Omental fat pad (tissue), 4 donors: Measurements from ENCODE around the gene VAV2. TPM values are rescaled to one million over a fixed set of nuclear protein-coding genes. Genes with fewer than 3 reads are reported as not detected.

Experiments
- ATAC-seq: fragments of 150-250 bp; one replicate; pipeline ENCODE4 v1.9.1; 2016; ENCODE audit warnings: mild to moderate bottlenecking, moderate library complexity; ENCODE audit not compliant: low FRiP score
- DNase-seq: peaks from one replicate; pipeline ENCODE4 v3.0.0-alpha.2; 2019; ENCODE audit warnings: low spot score
- CTCF ChIP-seq, 3 donors: fragments of 450-650 bp; IDR thresholded peaks; one replicate each; pipeline ENCODE4 v1.5.1; 2016 to 2017; ENCODE audit warnings: antibody characterized with exemption in 3 of 3, mild to moderate bottlenecking in 3 of 3, moderate library complexity in 2 of 3
- total RNA-seq, 4 donors: library from RNA; depleted of rRNA; stranded (reverse); fragments of >200 nt; gene quantifications; one replicate each; pipeline ENCODE4 v1.1.0, GENCODE V29; 2016

Gene VAV2
- total RNA-seq, 4 donors from 2014 or later, result 4.0 to 10.9 (median 6.2) TPM

DNA sequence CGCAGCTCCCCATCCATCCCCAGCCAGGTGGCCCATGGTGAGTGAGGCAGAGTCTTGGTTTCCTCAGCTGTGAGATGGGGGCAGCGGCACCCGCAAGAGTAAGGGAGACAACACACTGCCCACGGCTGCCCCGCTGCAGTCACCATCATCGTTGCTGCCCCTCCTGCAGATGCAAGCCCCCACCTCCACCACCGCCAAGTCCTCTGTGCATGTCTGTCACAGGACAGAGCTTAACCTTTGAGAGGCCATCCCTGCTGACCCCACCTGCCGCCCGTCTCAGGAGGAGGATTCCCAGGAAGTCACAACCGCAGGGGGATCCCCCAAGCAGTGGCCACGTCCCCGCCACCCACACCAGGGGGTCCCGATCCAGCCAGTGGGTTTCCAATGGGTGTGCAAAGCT, 113.7 kb downstream of the VAV2 start:
- no peak for TF ChIP-seq CTCF (IDR thresholded peaks at IDR 0.05)
- DNase-seq (no peak), ATAC-seq (no peak)

GRCh38 chr9:133877967-133878366, 114.2 kb downstream of the VAV2 start:
- DNase-seq, result no peak
- ATAC-seq, result no peak
- TF ChIP-seq CTCF (IDR thresholded peaks at IDR 0.05), result no peak

GRCh38 chr9:133877327-133877726, 114.8 kb downstream of the VAV2 start:
- ATAC-seq (no peak), DNase-seq (no peak)
- no peak for TF ChIP-seq CTCF (IDR thresholded peaks at IDR 0.05)

- ATAC-seq, result no peak
- no peak for TF ChIP-seq CTCF (IDR thresholded peaks at IDR 0.05)
- DNase-seq, result no peak
Observed at GRCh38 chr9:133876836-133877235, 115.3 kb downstream of the VAV2 start.

GRCh38 chr9:133876144-133876543, 116.0 kb downstream of the VAV2 start:
- ATAC-seq (no peak), DNase-seq (no peak)
- TF ChIP-seq CTCF (IDR thresholded peaks at IDR 0.05), result no peak

DNA sequence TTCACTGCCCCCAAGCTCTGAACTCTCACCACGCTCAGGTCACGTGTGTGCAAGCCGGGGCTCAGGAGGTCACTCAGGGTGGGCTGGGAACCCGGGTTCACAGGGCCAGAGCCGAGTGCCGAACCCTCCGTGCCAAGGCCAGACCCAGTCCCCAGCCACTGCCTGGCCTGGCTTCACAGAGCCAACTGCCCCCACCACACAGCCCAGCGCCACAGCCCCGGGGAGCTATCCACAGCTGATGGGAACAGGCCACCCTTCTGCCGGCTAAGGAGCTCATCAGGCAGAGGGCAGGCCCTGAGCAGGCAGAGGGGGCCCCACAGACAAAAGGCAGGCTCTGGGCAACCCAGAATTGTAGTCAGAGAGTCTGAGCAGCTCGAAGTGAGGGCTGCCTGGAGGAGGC, 117.0 kb downstream of the VAV2 start:
- no peak for ATAC-seq
- no peak for DNase-seq
- no peak for TF ChIP-seq CTCF (IDR thresholded peaks at IDR 0.05)

GRCh38 chr9:133874659-133875058, 117.5 kb downstream of the VAV2 start:
- ATAC-seq (no peak), DNase-seq (no peak)
- no peak for TF ChIP-seq CTCF (IDR thresholded peaks at IDR 0.05)
